Measurements from ENCODE around the gene ADAM17.

Gene ADAM17

GRCh38 chr2:9441556-9441955 is 114.1 kb downstream of the ADAM17 start:
- no peak overlapping the region for H3K4me3 ChIP-seq (ENCODE audit: low read length, poor library complexity, severe bottlenecking)
- H3K27me3 ChIP-seq (ENCODE audit: insufficient read depth, low read length, poor library complexity, severe bottlenecking), result no peaks in the 10 kb centered on the region
- no peaks in the 10 kb centered on the region for H3K9me3 ChIP-seq (ENCODE audit: insufficient read depth, low read depth, low read length)
- H3K4me1 ChIP-seq (ENCODE audit: insufficient read depth, low read length, poor library complexity, severe bottlenecking), result no peaks in the 10 kb centered on the region
- H3K36me3 ChIP-seq (ENCODE audit: insufficient read depth, low read length), result peaks cover 31% of the 10 kb centered on the region; the same call in 1 of the 2 replicates
- H3F3A ChIP-seq (ENCODE audit: low read depth), result no peaks in the 10 kb centered on the region
- no peak overlapping the region for H3K4me2 ChIP-seq (ENCODE audit: low read depth, low read length, poor library complexity, severe bottlenecking)
- no peaks in the 10 kb centered on the region for H3K9me2 ChIP-seq (replicated peaks; ENCODE audit: low read depth, low read length)
- no peak overlapping the region for H3K9ac ChIP-seq (ENCODE audit: low read depth, low read length, poor library complexity, severe bottlenecking)
- no peaks in the 10 kb centered on the region for H4K20me1 ChIP-seq (ENCODE audit: insufficient read depth, low read length, poor library complexity, severe bottlenecking)
- TF ChIP-seq EZH2phosphoT487 (IDR thresholded peaks at IDR 0.05; ENCODE audit: borderline replicate concordance) (no peak), CTCF (conservative IDR thresholded peaks at IDR 0.05; ENCODE audit: low read length) (no peak)
- no peaks in the 10 kb centered on the region for H3K79me2 ChIP-seq (ENCODE audit: insufficient read depth, low read length)
- no peak overlapping the region for H2AFZ ChIP-seq (ENCODE audit: low read length)

GRCh38 chr2:9440058-9440727 is 115.4 kb downstream of the ADAM17 start:
- H3K4me3 ChIP-seq (ENCODE audit: low read length, poor library complexity, severe bottlenecking), result no peak overlapping the region
- no peak overlapping the region for H3K9ac ChIP-seq (ENCODE audit: low read depth, low read length, poor library complexity, severe bottlenecking)
- no peaks in the 10 kb centered on the region for H3K9me2 ChIP-seq (replicated peaks; ENCODE audit: low read depth, low read length)
- no peaks in the 10 kb centered on the region for H3K9me3 ChIP-seq (ENCODE audit: insufficient read depth, low read depth, low read length)
- no peaks in the 10 kb centered on the region for H3K4me1 ChIP-seq (ENCODE audit: insufficient read depth, low read length, poor library complexity, severe bottlenecking)
- H4K20me1 ChIP-seq (ENCODE audit: insufficient read depth, low read length, poor library complexity, severe bottlenecking), result no peaks in the 10 kb centered on the region
- TF ChIP-seq EZH2phosphoT487 (IDR thresholded peaks at IDR 0.05; ENCODE audit: borderline replicate concordance), result no peak
- no peak for TF ChIP-seq CTCF (conservative IDR thresholded peaks at IDR 0.05; ENCODE audit: low read length)
- no peak overlapping the region for H3K4me2 ChIP-seq (ENCODE audit: low read depth, low read length, poor library complexity, severe bottlenecking)
- no peaks in the 10 kb centered on the region for H3K79me2 ChIP-seq (ENCODE audit: insufficient read depth, low read length)
- H3F3A ChIP-seq (ENCODE audit: low read depth), result no peaks in the 10 kb centered on the region
- H3K27me3 ChIP-seq (ENCODE audit: insufficient read depth, low read length, poor library complexity, severe bottlenecking), result no peaks in the 10 kb centered on the region
- no peak overlapping the region for H2AFZ ChIP-seq (ENCODE audit: low read length)
- H3K36me3 ChIP-seq (ENCODE audit: insufficient read depth, low read length), result peaks cover 31% of the 10 kb centered on the region; the same call in 1 of the 2 replicates

- Histone ChIP-seq H3K36me3 (ENCODE audit: insufficient read depth, low read length) (peaks cover 33% of the 10 kb centered on the region; the same call in 1 of the 2 replicates), H3K4me3 (ENCODE audit: low read length, poor library complexity, severe bottlenecking) (no peak overlapping the region), H3K27me3 (ENCODE audit: insufficient read depth, low read length, poor library complexity, severe bottlenecking) (no peaks in the 10 kb centered on the region), H4K20me1 (ENCODE audit: insufficient read depth, low read length, poor library complexity, severe bottlenecking) (no peaks in the 10 kb centered on the region), H3K9ac (ENCODE audit: low read depth, low read length, poor library complexity, severe bottlenecking) (no peak overlapping the region), H3K79me2 (ENCODE audit: insufficient read depth, low read length) (no peaks in the 10 kb centered on the region), H3K9me3 (ENCODE audit: insufficient read depth, low read depth, low read length) (no peaks in the 10 kb centered on the region), H3F3A (ENCODE audit: low read depth) (no peaks in the 10 kb centered on the region), H3K4me1 (ENCODE audit: insufficient read depth, low read length, poor library complexity, severe bottlenecking) (no peaks in the 10 kb centered on the region), H3K4me2 (ENCODE audit: low read depth, low read length, poor library complexity, severe bottlenecking) (no peak overlapping the region), H3K9me2 (replicated peaks; ENCODE audit: low read depth, low read length) (no peaks in the 10 kb centered on the region), H2AFZ (ENCODE audit: low read length) (no peak overlapping the region)
- TF ChIP-seq CTCF (conservative IDR thresholded peaks at IDR 0.05; ENCODE audit: low read length) (no peak), EZH2phosphoT487 (IDR thresholded peaks at IDR 0.05; ENCODE audit: borderline replicate concordance) (no peak)
Measured at GRCh38 chr2:9439536-9439935, 116.1 kb downstream of the ADAM17 start.

Data from Loucy (cell line).